Bronchial epithelial cell (primary cell): ENCODE data around the gene LRMDA. TPM values are rescaled to one million over a fixed set of nuclear protein-coding genes. Genes with fewer than 3 reads are reported as not detected.
"Not testable (repeated sequence)": the region's sequence is repeated elsewhere in the genome, so short reads cannot be mapped to it uniquely, and the experiment has no call there.

Source experiments
- DNase-seq: peaks from one replicate; pipeline ENCODE4 v3.0.0-alpha.2; 2010; ENCODE audit warnings: low read depth
- FAIRE-seq: peaks from 2 replicates; lab custom pipeline; 2011; peaks lifted over from hg19 to GRCh38; lab: Jason Lieb, UNC
- H3K27me3 ChIP-seq: 2 replicates; pipeline ENCODE4 v1.5.1; 2011; ENCODE audit warnings: low read length; ENCODE audit not compliant: control insufficient read depth, insufficient read depth
- H3K36me3 ChIP-seq: 2 replicates; pipeline ENCODE4 v1.5.1; 2011; ENCODE audit warnings: low read length; ENCODE audit not compliant: control insufficient read depth, insufficient read depth
- H3K4me3 ChIP-seq: 2 replicates; pipeline ENCODE4 v1.5.1; 2011; ENCODE audit warnings: mild to moderate bottlenecking, low read depth, low read length, control low read depth
- total RNA-seq: library from RNA; depleted of rRNA; stranded (reverse); fragments of >200 nt; gene quantifications from 2 replicates; pipeline ENCODE4 v1.2.1, GENCODE V29; 2014
- TF ChIP-seq, protein P1 (sequence below): IDR thresholded peaks from 2 replicates; pipeline ENCODE4 v1.5.1; 2011; ENCODE audit warnings: mild to moderate bottlenecking, moderate library complexity, low read length, control low read depth, inconsistent platforms; ENCODE audit not compliant: insufficient read depth, severe bottlenecking

The LRMDA gene
- total RNA-seq, 1 donor from 2014 or later = 1.6 TPM

DNA sequence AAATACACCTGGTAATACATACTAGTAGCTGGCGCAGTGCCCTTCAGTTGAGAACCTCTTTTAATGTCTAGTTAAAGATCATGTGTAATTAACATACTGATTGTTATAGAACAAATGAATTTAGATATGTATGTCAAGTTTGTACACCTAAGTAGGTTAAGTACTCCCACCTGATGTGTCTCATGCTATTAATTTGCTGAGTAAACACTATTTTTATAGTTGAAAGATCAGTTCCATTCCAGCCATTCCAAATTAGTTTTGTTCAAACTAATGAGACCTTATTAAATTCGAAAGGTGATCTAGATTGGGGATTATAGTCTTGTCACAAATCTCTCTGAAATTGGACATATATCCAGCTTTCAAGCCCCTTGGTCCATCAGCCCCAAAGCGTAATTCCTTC, 710.0 kb downstream of the LRMDA start:
- Histone ChIP-seq H3K36me3 (no peaks in the 10 kb centered on the region), H3K27me3 (no peaks in the 10 kb centered on the region), H3K4me3 (no peak overlapping the region)
- FAIRE-seq (no peak), DNase-seq (no peak)
- TF ChIP-seq, protein P1, sequence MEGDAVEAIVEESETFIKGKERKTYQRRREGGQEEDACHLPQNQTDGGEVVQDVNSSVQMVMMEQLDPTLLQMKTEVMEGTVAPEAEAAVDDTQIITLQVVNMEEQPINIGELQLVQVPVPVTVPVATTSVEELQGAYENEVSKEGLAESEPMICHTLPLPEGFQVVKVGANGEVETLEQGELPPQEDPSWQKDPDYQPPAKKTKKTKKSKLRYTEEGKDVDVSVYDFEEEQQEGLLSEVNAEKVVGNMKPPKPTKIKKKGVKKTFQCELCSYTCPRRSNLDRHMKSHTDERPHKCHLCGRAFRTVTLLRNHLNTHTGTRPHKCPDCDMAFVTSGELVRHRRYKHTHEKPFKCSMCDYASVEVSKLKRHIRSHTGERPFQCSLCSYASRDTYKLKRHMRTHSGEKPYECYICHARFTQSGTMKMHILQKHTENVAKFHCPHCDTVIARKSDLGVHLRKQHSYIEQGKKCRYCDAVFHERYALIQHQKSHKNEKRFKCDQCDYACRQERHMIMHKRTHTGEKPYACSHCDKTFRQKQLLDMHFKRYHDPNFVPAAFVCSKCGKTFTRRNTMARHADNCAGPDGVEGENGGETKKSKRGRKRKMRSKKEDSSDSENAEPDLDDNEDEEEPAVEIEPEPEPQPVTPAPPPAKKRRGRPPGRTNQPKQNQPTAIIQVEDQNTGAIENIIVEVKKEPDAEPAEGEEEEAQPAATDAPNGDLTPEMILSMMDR = no peak

DNA sequence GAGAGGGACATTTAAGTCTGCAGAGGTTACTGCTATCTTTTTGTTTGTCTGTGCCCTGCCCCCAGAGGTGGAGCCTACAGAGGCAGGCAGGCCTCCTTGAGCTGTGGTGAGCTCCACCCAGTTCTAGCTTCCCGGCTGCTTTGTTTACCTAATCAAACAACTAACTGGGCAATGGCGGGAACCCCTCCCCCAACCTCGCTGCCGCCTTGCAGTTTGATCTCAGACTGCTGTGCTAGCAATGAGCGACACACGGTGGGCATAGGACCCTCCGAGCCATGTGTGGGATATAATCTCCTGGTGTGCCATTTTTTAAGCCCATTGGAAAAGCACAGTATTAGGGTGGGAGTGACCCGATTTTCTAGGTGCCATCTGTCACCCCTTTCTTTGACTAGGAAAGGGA, 716.8 kb downstream of the LRMDA start:
- DNase-seq, H3K4me3 ChIP-seq, H3K27me3 ChIP-seq, H3K36me3 ChIP-seq, FAIRE-seq: not testable (repeated sequence)

DNA sequence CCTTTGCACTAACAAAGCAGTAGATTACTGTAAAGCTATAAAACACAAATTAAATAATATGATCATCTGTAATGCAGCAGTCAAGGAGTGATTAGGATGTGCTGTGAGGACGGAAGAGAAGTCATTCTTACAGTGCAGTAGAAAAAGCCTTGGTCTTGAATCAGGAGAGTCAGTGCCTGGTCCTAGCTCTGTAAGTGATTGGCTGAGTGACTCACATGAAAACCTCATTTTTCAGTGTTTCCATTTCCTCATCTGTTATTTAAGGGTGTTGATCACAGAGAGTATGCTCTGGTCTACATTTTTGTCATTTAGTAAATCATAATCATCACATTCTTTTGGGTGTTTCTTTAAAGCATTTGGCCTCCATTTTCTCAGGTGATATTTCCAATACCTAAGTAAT, 717.8 kb downstream of the LRMDA start:
- FAIRE-seq (no peak), DNase-seq (peak; percentile 68)
- no peaks in the 10 kb centered on the region for H3K27me3 ChIP-seq
- TF ChIP-seq, protein P1 = no peak
- no peak overlapping the region for H3K4me3 ChIP-seq
- H3K36me3 ChIP-seq = no peaks in the 10 kb centered on the region

DNA sequence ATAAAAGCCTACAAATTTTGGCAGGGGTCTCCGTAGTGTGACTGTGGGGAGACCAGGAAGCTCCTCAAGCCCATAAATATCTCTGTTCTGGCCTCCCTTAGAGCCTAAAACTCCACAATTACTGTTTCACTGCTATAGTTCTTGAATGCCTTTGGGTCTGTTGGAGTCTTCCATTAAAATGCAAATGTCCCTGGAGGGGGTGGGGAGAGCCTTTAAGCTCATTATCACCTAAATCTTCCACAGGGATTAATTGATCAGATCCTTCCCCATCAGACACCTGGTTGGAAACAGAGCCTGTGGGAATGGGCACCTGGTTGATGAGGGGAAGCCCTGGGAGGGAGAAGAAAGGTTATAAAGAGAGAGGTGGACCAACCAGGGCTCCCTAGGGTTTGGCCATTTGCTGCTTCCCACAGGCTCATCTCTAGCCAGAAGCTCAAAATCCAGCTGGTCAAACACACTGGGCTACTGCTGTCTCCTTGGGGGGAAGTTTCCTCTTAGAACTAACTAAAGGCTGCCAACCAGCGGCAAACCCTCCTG, 718.2 kb downstream of the LRMDA start:
- Histone ChIP-seq H3K27me3 (no peaks in the 10 kb centered on the region), H3K4me3 (no peak overlapping the region), H3K36me3 (no peaks in the 10 kb centered on the region)
- TF ChIP-seq, protein P1 = no peak
- no peak for FAIRE-seq
- no peak for DNase-seq

DNA sequence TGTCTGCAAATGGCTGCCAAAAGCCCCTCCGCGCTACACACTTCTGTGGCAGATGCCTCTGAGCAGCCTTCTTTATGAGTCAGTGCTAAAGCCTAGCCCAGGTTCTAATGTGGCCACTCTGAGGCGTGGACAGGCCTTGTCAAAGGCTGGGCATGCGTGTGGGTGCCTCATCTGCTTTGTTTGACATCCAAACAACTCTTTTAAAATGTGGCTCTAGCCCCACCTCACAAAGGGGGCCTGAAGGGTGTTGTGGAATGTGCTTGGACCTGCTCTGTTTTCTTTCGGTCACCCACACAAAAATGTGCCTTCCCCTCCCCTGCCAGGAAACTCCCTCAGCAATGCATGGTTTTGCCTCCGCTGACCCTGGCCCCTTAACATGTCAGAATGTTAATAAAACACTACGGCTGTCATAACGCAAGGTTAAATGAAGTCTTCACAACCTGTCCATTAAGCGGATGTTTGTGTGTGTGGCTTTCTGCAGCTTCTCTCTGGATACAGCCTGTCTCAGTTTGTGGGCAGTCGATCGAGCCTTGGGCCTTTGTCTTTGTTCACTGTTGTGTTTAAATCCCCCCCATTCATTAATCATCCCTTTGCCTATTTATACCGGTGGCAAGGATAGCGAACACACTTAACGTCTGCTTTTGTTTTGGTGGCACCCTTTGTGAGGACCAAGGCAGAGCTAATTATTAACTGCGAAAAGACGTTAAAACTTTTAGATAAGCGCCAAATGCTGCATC, 718.9 kb downstream of the LRMDA start:
- TF ChIP-seq, protein P1 = no peak
- Histone ChIP-seq H3K4me3 (no peak overlapping the region), H3K36me3 (no peaks in the 10 kb centered on the region), H3K27me3 (no peaks in the 10 kb centered on the region)
- DNase-seq = peak; percentile 91
- peak; percentile 52 for FAIRE-seq

DNA sequence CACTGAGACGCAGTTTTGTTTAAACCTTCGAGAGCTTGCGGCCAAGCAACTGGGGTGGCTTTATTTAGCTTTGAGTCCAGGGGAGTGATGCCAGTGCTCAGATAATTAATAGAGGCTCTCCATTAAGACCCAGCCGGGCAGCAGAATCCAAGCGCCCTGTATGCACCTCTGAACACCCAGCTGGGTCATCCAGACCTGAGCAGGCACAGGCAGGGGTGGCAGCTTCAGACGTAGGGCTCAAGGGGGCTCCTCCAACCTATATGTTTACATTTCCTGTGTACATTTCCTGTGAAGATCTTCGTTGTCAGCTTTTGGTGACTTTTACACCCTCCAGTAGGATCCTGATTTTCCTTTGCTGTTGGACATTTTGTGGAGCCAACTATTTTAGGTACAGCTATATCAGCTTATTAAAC, 719.5 kb downstream of the LRMDA start:
- TF ChIP-seq, protein P1 = no peak
- FAIRE-seq = no peak
- Histone ChIP-seq H3K36me3 (no peaks in the 10 kb centered on the region), H3K27me3 (no peaks in the 10 kb centered on the region), H3K4me3 (no peak overlapping the region)
- peak; percentile 3 for DNase-seq
